Transverse colon (tissue), 4 donors: Measurements from ENCODE around the gene ARFGAP2.

ENCODE experiments used
- CTCF ChIP-seq, 5 experiments: fragments of 200-600 bp in 3 of 5; fragments of 450-650 bp in 2 of 5; sonication (generic) in 3 of 5; IDR thresholded peaks; 1 replicate in 2 of 5; 2 replicates in 3 of 5; pipeline ENCODE4 v1.5.1; 2016 to 2017; ENCODE audit warnings: antibody characterized with exemption in 5 of 5, inconsistent platforms in 3 of 5, mild to moderate bottlenecking in 2 of 5, moderate library complexity in 1 of 5
- POLR2A ChIP-seq: fragments of 450-650 bp; IDR thresholded peaks from one replicate; pipeline ENCODE4 v1.6.1; 2016; ENCODE audit warnings: antibody characterized with exemption, mild to moderate bottlenecking, moderate library complexity
- POLR2AphosphoS5 ChIP-seq, 3 donors: sonication (generic); formaldehyde crosslinking; IDR thresholded peaks; one replicate each; pipeline ENCODE4 v1.6.1; 2016; ENCODE audit warnings: antibody characterized with exemption in 3 of 3

GRCh38 chr11:47178316-47178715, 1.6 kb upstream of the ARFGAP2 start:
- TF ChIP-seq POLR2A = no peak
- no peak for TF ChIP-seq POLR2AphosphoS5 (IDR thresholded peaks at IDR 0.05)
- no peak for TF ChIP-seq CTCF (IDR thresholded peaks at IDR 0.05)
